Measurements from ENCODE around the gene EPHA3.

EPHA3 gene

GRCh38 chr3:89303701-89304100 lies 196.3 kb downstream of the EPHA3 start:
- Histone ChIP-seq H2BK12ac (ENCODE audit: low read length in 2 of 2) (no peak overlapping the region), H2BK15ac (ENCODE audit: low read depth, poor library complexity, severe bottlenecking) (no peak overlapping the region), H2BK120ac (ENCODE audit: low read depth, low read length) (no peak overlapping the region), H3K27me3 (ENCODE audit: control insufficient read depth in 1 of 2, insufficient read depth in 1 of 2, low read length in 2 of 2) (no peaks in the 10 kb centered on the region), H3K27ac (ENCODE audit: low read length, poor library complexity, severe bottlenecking) (no peak overlapping the region), H3K4ac (ENCODE audit: low read depth in 1 of 2, low read length in 2 of 2) (no peak overlapping the region), H2BK5ac (ENCODE audit: low read depth, low read length, poor library complexity, severe bottlenecking) (no peak overlapping the region), H4K91ac (ENCODE audit: low read length) (no peak overlapping the region), H2AK5ac (ENCODE audit: low read length, severe bottlenecking) (no peak overlapping the region), H3K36me3 (ENCODE audit: control insufficient read depth in 1 of 2, insufficient read depth in 2 of 2, low read depth in 1 of 2, low read length in 2 of 2) (no peaks in the 10 kb centered on the region), H3K14ac (ENCODE audit: low read length in 2 of 2) (no peak overlapping the region), H3K79me1 (replicated peaks; ENCODE audit: low read length, poor library complexity, severe bottlenecking) (no peaks in the 10 kb centered on the region), H3K4me1 (ENCODE audit: control insufficient read depth, insufficient read depth, low read depth, low read length) (no peaks in the 10 kb centered on the region), H3K9me3 (ENCODE audit: control insufficient read depth, low read length) (no peaks in the 10 kb centered on the region), H3K9ac (ENCODE audit: low read length) (no peak overlapping the region), H4K8ac (ENCODE audit: low read length) (no peak overlapping the region), H3K4me2 (ENCODE audit: low read length, poor library complexity, severe bottlenecking) (no peak overlapping the region), H3K23ac (ENCODE audit: low read length in 2 of 2) (no peak overlapping the region), H2AFZ (ENCODE audit: low read depth, low read length) (no peak overlapping the region), H3K18ac (ENCODE audit: low read depth in 1 of 2, low read length in 2 of 2) (no peak overlapping the region), H3K4me3 (ENCODE audit: insufficient read depth in 1 of 2, low read depth in 1 of 2, low read length in 2 of 2) (no peak overlapping the region)
- DNase-seq = no peak

GRCh38 chr3:89306540-89306939 lies 199.1 kb downstream of the EPHA3 start:
- no peak for DNase-seq
- H3K14ac ChIP-seq (ENCODE audit: low read length in 2 of 2) = no peak overlapping the region

DNA sequence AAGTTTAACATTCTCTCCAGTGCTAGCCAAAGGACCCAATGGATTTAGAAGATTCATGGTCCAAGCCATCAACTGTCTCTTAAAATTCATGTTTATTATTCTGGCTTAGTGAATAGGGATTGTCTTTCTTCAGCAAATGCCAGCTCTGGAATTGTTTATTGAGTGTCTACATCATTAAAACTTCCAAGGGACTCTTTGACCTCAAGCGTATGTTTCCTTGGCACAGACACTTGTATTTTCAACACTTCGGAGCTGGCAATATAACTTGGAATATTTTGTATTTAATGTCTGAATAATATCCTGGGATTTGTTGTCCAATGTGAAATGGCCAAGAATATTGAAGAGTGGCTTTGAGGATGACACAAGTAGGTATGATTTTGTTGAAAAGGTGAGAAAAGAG lies 204.2 kb downstream of the EPHA3 start:
- no peaks in the 10 kb centered on the region for H3K36me3 ChIP-seq (ENCODE audit: control insufficient read depth in 1 of 2, insufficient read depth in 2 of 2, low read depth in 1 of 2, low read length in 2 of 2)
- no peak overlapping the region for H3K4me2 ChIP-seq (ENCODE audit: low read length, poor library complexity, severe bottlenecking)
- H3K9me3 ChIP-seq (ENCODE audit: control insufficient read depth, low read length) = no peaks in the 10 kb centered on the region
- 100% methylated on average over 2 of the region's 2 CpGs for WGBS
- no peaks in the 10 kb centered on the region for H3K4me1 ChIP-seq (ENCODE audit: control insufficient read depth, insufficient read depth, low read depth, low read length)
- no peak overlapping the region for H3K4me3 ChIP-seq (ENCODE audit: insufficient read depth in 1 of 2, low read depth in 1 of 2, low read length in 2 of 2)
- H2BK5ac ChIP-seq (ENCODE audit: low read depth, low read length, poor library complexity, severe bottlenecking) = no peak overlapping the region
- no peak overlapping the region for H3K9ac ChIP-seq (ENCODE audit: low read length)
- H4K8ac ChIP-seq (ENCODE audit: low read length) = no peak overlapping the region
- H3K23ac ChIP-seq (ENCODE audit: low read length in 2 of 2) = no peak overlapping the region
- H3K79me1 ChIP-seq (replicated peaks; ENCODE audit: low read length, poor library complexity, severe bottlenecking) = no peaks in the 10 kb centered on the region
- no peak overlapping the region for H3K4ac ChIP-seq (ENCODE audit: low read depth in 1 of 2, low read length in 2 of 2)
- no peak overlapping the region for H2BK12ac ChIP-seq (ENCODE audit: low read length in 2 of 2)
- H4K91ac ChIP-seq (ENCODE audit: low read length) = no peak overlapping the region
- no peak overlapping the region for H2BK15ac ChIP-seq (ENCODE audit: low read depth, poor library complexity, severe bottlenecking)
- no peak for DNase-seq
- H2BK120ac ChIP-seq (ENCODE audit: low read depth, low read length) = no peak overlapping the region
- no peak overlapping the region for H3K14ac ChIP-seq (ENCODE audit: low read length in 2 of 2)
- no peak overlapping the region for H2AFZ ChIP-seq (ENCODE audit: low read depth, low read length)
- no peak overlapping the region for H3K18ac ChIP-seq (ENCODE audit: low read depth in 1 of 2, low read length in 2 of 2)
- no peaks in the 10 kb centered on the region for H3K27me3 ChIP-seq (ENCODE audit: control insufficient read depth in 1 of 2, insufficient read depth in 1 of 2, low read length in 2 of 2)
- H2AK5ac ChIP-seq (ENCODE audit: low read length, severe bottlenecking) = no peak overlapping the region
- H3K27ac ChIP-seq (ENCODE audit: low read length, poor library complexity, severe bottlenecking) = no peak overlapping the region

More at GRCh38 chr3:89306540-89306939, 199.1 kb downstream of the EPHA3 start:
- Histone ChIP-seq H3K9ac (ENCODE audit: low read length) (no peak overlapping the region), H3K18ac (ENCODE audit: low read depth in 1 of 2, low read length in 2 of 2) (no peak overlapping the region), H2AFZ (ENCODE audit: low read depth, low read length) (no peak overlapping the region), H3K9me3 (ENCODE audit: control insufficient read depth, low read length) (no peaks in the 10 kb centered on the region), H3K27me3 (ENCODE audit: control insufficient read depth in 1 of 2, insufficient read depth in 1 of 2, low read length in 2 of 2) (no peaks in the 10 kb centered on the region), H3K79me1 (replicated peaks; ENCODE audit: low read length, poor library complexity, severe bottlenecking) (no peaks in the 10 kb centered on the region), H3K27ac (ENCODE audit: low read length, poor library complexity, severe bottlenecking) (no peak overlapping the region), H4K8ac (ENCODE audit: low read length) (no peak overlapping the region), H3K4ac (ENCODE audit: low read depth in 1 of 2, low read length in 2 of 2) (no peak overlapping the region), H2BK5ac (ENCODE audit: low read depth, low read length, poor library complexity, severe bottlenecking) (no peak overlapping the region), H2BK15ac (ENCODE audit: low read depth, poor library complexity, severe bottlenecking) (no peak overlapping the region), H3K36me3 (ENCODE audit: control insufficient read depth in 1 of 2, insufficient read depth in 2 of 2, low read depth in 1 of 2, low read length in 2 of 2) (no peaks in the 10 kb centered on the region), H3K4me1 (ENCODE audit: control insufficient read depth, insufficient read depth, low read depth, low read length) (no peaks in the 10 kb centered on the region), H4K91ac (ENCODE audit: low read length) (no peak overlapping the region), H2AK5ac (ENCODE audit: low read length, severe bottlenecking) (no peak overlapping the region), H2BK120ac (ENCODE audit: low read depth, low read length) (no peak overlapping the region), H3K4me3 (ENCODE audit: insufficient read depth in 1 of 2, low read depth in 1 of 2, low read length in 2 of 2) (no peak overlapping the region), H3K23ac (ENCODE audit: low read length in 2 of 2) (no peak overlapping the region), H2BK12ac (ENCODE audit: low read length in 2 of 2) (no peak overlapping the region), H3K4me2 (ENCODE audit: low read length, poor library complexity, severe bottlenecking) (no peak overlapping the region)
- WGBS = 65% methylated on average over 1 of the region's 2 CpGs

DNA sequence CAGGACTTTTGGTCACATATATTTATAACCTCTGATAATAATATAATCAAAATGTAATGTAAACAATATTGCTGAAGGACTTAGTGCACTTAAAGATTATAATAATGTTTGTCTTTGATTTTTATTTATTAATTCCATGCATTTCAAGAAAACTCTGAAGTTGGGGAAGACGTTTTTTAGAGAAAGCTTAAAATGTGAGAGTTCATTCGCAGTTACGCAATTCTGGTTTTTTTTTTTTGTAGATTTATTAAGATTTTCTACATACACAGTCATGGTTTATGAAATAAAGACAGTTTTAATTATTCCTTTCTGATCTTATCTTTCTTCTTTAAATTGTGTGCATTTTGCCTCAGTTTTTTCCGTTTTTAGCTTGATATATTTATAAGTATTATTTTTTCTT lies 204.7 kb downstream of the EPHA3 start:
- H3K4ac ChIP-seq (ENCODE audit: low read depth in 1 of 2, low read length in 2 of 2) = no peak overlapping the region
- H2BK12ac ChIP-seq (ENCODE audit: low read length in 2 of 2) = no peak overlapping the region
- no peak overlapping the region for H4K91ac ChIP-seq (ENCODE audit: low read length)
- H3K4me3 ChIP-seq (ENCODE audit: insufficient read depth in 1 of 2, low read depth in 1 of 2, low read length in 2 of 2) = no peak overlapping the region
- no CpG with 5 or more reads among the region's 4 CpGs for WGBS
- no peak overlapping the region for H2BK120ac ChIP-seq (ENCODE audit: low read depth, low read length)
- H3K18ac ChIP-seq (ENCODE audit: low read depth in 1 of 2, low read length in 2 of 2) = no peak overlapping the region
- H3K27me3 ChIP-seq (ENCODE audit: control insufficient read depth in 1 of 2, insufficient read depth in 1 of 2, low read length in 2 of 2) = no peaks in the 10 kb centered on the region
- H3K14ac ChIP-seq (ENCODE audit: low read length in 2 of 2) = no peak overlapping the region
- H3K9me3 ChIP-seq (ENCODE audit: control insufficient read depth, low read length) = no peaks in the 10 kb centered on the region
- no peaks in the 10 kb centered on the region for H3K4me1 ChIP-seq (ENCODE audit: control insufficient read depth, insufficient read depth, low read depth, low read length)
- DNase-seq = no peak
- H3K27ac ChIP-seq (ENCODE audit: low read length, poor library complexity, severe bottlenecking) = no peak overlapping the region
- no peak overlapping the region for H2AFZ ChIP-seq (ENCODE audit: low read depth, low read length)
- no peak overlapping the region for H2BK15ac ChIP-seq (ENCODE audit: low read depth, poor library complexity, severe bottlenecking)
- H3K79me1 ChIP-seq (replicated peaks; ENCODE audit: low read length, poor library complexity, severe bottlenecking) = no peaks in the 10 kb centered on the region
- H2AK5ac ChIP-seq (ENCODE audit: low read length, severe bottlenecking) = no peak overlapping the region
- H2BK5ac ChIP-seq (ENCODE audit: low read depth, low read length, poor library complexity, severe bottlenecking) = no peak overlapping the region
- no peaks in the 10 kb centered on the region for H3K36me3 ChIP-seq (ENCODE audit: control insufficient read depth in 1 of 2, insufficient read depth in 2 of 2, low read depth in 1 of 2, low read length in 2 of 2)
- no peak overlapping the region for H4K8ac ChIP-seq (ENCODE audit: low read length)
- H3K23ac ChIP-seq (ENCODE audit: low read length in 2 of 2) = no peak overlapping the region
- H3K4me2 ChIP-seq (ENCODE audit: low read length, poor library complexity, severe bottlenecking) = no peak overlapping the region
- H3K9ac ChIP-seq (ENCODE audit: low read length) = no peak overlapping the region

Data from mesenchymal stem cell (in vitro differentiated cells and primary cell).